ENCODE results near the gene AKT1.
"Not testable (repeated sequence)": the region's sequence is repeated elsewhere in the genome, so short reads cannot be mapped to it uniquely, and the experiment has no call there.

AKT1 gene

GRCh38 chr14:104794993-104795780 is at the start of gene AKT1:
Gene AKT1 (minus strand): TSS chr14:104795748. CDS start chr14:104792643, 3,105 bp downstream.
- no peak for DNase-seq

DNA sequence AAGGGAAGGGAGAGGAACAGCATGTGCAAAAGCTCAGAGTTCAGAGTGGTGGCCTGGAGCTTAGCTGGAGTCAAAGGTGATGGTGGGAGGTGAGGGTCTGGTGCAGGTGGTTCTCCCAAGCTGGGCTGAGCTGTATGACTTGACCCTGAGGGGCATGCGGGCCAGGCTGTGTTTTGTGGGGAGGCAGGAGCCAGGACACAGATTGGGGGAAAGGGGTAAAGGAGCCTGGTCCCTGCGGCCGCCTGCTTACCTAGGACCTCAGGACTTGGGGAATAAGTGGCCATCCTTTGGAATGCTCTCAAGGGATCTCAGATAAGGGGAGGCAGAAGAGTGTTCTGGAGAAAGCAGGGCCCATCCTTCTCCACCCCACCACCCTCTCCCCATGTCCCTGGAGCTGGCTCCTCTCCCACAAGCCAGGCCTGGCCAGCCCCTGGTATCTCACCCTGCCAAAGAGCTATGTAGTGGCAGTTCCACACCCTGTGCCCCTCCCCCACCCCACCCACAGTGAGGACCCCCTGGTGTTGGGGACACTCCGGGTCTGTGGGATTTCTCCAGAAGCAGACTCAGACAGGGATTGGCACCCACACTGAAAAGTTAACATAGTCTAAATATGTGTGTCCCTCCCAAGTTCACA is 49.6 kb upstream of the AKT1 start:
- no peak for DNase-seq

- no peak for DNase-seq
These were observed 48.9 kb upstream of the AKT1 start for GRCh38 chr14:104844306-104845032.

DNA sequence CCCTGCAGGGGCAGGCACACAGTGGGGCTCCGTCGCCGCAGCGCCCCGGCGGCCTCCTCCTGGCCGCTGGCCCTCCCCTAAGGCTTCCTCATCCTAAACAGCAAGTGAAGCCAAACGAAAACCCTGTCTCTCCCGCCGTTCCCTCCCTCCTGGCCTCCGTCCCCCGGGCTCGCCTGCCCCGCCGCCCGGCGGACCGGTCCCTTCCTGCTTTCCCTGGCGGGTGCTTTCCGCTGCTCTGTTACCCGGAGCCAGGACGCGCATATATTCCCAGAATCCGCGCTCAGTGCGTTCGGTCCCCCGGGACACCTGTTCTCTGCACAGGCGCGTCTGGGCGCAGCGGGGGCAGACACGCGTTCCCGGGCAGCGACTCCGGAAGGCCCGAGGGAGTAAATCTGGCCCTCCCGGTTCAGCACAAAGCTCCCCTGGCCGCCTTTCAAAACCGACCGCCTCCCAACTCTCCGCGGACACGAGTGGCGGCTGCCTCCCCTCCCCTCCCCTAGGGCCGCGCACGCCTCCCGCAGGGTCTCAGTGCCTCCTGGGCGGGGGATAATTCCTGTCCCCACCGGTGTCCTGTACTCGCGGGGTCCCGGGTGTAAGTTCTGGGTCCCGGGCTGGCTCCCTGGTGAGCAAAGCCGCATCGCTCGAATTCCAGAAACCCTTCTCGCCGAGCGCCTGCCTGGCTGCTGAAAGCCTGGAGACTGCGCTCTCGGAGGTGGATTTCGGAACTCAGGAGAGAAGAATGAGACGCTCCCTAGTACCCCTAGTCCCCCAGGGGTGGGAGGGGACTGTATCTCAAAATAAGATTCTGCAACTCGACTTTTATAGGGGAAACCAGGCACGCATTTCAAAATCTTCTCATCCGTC is 48.1 kb upstream of the AKT1 start:
- DNase-seq = no peak

- DNase-seq = no peak
These were observed 47.5 kb upstream of the AKT1 start for GRCh38 chr14:104843006-104843405.

GRCh38 chr14:104841730-104842129 is 46.2 kb upstream of the AKT1 start:
- no peak for DNase-seq

DNA sequence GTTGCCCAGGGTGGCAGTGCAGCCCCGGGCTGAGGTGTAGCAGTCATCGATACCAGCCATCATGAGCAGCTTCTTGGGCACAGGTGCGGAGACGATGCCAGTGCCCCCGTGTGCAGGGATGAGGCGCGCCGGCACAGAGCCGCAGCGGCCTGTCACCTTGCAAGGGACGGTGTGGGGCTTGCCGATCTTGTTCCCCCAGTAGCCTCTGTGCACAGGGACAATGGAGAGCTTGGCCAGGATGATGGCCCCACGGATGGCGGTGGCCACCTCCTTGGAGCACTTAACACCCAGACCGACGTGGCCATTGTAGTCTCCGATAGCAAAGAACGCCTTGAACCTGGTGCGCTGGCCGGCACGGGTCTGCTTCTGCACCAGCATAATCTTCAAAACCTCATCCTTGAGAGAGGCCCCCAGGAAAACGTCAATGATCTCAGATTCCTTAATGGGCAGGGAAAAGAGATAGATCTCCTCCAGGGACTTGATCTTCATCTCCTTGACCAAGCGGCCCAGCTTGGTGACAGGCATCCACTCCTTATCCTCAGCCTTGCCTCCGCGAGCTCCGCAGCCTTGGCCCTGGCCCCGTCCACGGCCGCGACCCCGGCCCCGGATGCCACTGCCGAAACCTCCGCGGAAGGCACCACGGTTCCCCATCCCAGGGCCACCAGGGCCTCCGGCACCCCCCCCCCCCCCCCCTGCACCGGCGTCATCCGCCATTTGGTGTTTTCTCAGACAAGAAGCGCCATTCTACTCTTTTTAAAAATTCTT is 40.8 kb upstream of the AKT1 start:
- DNase-seq = not testable (repeated sequence)

- DNase-seq = no peak
These were observed 35.2 kb upstream of the AKT1 start for GRCh38 chr14:104830781-104831180.

DNA sequence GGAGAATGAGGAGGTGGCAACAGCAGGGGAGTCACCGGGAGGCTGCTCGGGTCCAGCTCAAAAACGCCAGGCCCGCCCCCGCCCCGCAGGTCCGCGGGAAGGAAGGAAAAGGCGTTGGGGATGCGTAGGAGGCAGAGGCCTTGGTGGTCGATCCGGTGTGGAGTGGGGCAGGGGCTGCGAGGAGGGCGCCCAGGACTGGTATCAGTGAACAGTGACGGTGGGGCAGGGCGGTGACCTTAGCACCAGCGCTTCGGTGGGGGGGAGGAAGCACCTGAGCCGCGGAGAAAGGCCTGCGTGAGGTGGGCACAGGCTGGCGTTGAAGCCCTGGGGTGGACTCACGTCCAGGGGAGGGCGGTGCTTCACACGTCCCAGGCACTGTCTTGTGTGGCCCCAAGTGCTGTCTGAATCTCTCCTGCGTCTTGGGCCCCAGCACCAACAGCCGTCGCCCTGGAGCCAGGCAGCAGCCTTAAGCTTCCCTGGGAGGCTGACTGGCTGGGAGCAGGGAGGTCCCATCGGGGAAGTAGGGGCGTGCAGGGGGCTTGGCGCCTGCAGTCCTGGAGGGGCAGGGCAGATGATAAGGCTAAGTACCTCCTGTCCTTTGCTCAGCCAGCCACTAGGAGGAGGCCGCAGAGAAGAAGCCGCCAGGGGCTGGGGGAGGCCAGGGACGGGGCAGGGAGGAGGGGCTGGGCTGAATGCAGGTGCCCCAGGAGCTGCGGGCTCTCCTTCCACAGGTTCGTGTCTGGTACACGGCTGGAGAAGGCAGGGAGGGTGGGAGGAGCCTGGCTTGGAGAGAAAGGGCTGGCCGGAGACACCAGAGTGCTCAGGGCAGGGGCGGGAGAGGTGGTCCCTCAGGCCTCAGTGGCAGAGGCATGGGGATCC is 31.9 kb upstream of the AKT1 start:
- DNase-seq = no peak

GRCh38 chr14:104826861-104827176 is 31.3 kb upstream of the AKT1 start:
- no peak for DNase-seq

DNA sequence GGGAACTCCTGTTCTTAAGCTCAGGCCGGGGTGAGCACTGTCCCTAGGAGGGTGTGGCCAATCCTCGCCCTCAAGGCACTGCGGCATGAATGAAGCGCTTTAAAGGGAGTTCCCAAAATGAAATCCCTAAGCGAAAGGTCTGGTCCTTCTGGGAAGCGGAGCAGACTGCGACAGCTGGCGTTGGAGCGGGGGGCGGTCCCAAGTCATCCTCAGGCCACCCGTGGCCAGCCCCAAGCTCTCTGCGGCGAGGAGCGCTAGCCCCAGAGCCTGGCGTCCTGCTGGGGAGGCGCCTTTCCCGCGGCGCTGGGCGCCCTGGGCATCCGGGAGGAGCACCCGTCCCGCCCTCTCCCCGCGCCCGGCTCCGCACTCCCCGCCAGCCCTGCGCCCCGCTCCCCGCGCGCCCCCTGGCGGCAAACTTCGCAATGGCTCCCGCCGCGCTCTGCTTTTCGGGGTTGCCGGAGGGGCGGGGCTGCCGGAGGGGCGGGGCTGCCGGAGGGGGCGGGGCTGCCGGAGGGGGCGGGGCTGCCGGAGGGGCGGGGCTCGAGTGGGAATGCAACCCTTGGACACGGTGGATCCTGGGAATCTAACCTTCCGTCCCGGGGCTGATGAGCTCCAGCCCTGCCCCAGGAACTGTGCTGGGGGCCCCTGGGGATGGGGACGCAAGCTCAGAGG is 30.8 kb upstream of the AKT1 start:
- peak; percentile 62 for DNase-seq

- DNase-seq = no peak
These were observed 28.9 kb upstream of the AKT1 start for GRCh38 chr14:104824353-104824997.

GRCh38 chr14:104822821-104823615 is 27.5 kb upstream of the AKT1 start:
- no peak for DNase-seq

GRCh38 chr14:104821971-104822608 is 26.5 kb upstream of the AKT1 start:
- DNase-seq = no peak

GRCh38 chr14:104821229-104821945 is 25.8 kb upstream of the AKT1 start:
- DNase-seq = no peak

GRCh38 chr14:104820669-104821228 is 25.2 kb upstream of the AKT1 start:
- DNase-seq = no peak

DNA sequence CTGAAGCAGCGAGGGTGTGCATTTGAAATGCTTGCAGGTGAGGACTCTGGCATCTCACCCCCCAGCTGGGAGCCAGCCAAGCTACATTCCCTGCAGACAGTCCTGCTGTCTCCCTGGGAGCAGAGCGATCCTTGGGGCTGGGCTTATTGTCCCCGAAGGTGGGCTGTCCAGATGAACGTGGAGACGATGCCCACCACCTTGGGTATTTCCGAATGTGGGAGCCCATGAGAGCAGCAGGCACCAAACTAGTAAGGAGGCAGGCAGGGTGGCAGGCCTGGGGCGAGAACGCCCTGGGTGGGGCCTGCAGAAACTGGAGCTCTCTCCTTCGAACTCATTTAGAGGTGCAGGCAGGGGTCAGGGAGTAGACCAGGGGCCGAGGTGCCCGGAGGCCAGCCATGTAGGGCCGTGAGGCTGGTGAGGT is 23.8 kb upstream of the AKT1 start:
- no peak for DNase-seq

DNA sequence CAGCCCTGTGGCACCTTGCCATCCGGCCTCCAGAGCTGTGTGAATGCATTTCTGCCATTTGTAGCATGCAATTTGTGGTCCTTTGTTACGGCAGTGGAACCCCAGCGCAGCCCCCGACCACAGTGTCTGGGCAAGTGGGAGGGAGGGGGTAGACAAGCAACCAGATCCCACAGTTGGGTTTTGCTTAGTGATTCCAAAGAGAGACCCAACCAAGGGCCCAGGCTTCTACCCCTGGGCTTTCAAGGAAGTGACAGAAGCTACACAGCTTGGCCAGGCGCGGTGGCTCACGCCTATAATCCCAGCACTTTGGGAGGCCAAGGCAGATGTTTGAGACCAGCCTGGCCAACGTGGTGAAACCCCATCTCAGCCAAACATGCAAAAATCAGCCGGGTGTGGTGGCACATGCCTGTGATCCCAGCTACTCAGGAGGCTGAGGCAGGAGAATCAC is 23.2 kb upstream of the AKT1 start:
- no peak for DNase-seq

Measured in NCI-H1092 (cell line).